Measurements from ENCODE around the gene C1QTNF8. TPM values are rescaled to one million over a fixed set of nuclear protein-coding genes. Genes with fewer than 3 reads are reported as not detected.

C1QTNF8 gene
- total and polyA plus RNA-seq, 2 of the 8 experiments (the other 6 are each of a cell fraction or from before 2014, with no cell fraction given) = not detected

DNA sequence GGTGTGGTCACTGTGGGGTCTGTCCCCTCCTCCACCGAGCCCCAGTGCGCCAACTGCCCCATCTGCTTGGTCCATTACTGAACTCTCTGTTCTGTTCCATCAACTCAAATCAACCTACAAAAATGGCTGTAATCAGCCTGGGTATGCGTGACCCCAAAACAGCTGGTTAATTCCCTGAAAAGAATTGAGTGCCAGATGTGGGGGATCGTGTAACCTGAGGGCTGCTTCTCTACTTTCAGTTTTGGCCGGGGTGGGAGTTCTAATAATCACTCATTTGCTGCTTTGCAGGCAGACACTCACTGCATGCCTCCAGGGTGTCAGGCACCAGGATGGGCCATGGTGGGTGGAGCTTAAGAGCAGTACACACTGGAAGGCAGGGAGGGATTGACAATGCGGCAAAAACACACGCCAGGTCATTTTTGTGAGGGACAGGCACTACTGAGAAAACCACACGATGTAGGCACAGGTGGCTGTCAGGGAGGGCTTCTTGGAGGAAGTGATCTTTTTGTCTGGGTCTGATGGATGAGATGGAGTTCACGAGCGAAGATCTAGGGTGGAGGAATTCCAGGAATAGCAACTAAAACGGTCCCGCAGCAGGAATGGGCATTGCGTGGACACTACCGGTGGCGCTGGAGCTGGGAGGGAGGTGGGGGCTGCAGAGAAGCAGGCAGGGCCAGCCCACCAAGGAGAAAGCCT is 53.8 kb downstream of the C1QTNF8 start (continued):
- TF ChIP-seq SRF (IDR thresholded peaks at IDR 0.05; ENCODE audit: low read depth, low read length) (no peak), TBP (IDR thresholded peaks at IDR 0.05; ENCODE audit: low read depth, low read length) (no peak), EZH2 (IDR thresholded peaks at IDR 0.05; ENCODE audit: low read depth, low read length, severe bottlenecking) (no peak), JUND (IDR thresholded peaks at IDR 0.05; ENCODE audit: low read length) (no peak)

Data from H1 (cell line).